Measurements from ENCODE around the gene HEATR5A.
"Not testable (repeated sequence)": the region's sequence is repeated elsewhere in the genome, so short reads cannot be mapped to it uniquely, and the experiment has no call there.

GRCh38 chr14:31242161-31242940, 178.0 kb downstream of the HEATR5A start:
- not testable (repeated sequence) for TF ChIP-seq CTCF (IDR thresholded peaks at IDR 0.05 in 8 of 11, conservative IDR thresholded peaks at IDR 0.05 in 3 of 11); POLR2AphosphoS5 (IDR thresholded peaks at IDR 0.05); POLR2A (IDR thresholded peaks at IDR 0.05)
